Measurements from ENCODE around the gene TMEM72. TPM values are rescaled to one million over a fixed set of nuclear protein-coding genes. Genes with fewer than 3 reads are reported as not detected.
"Not testable (repeated sequence)": the region's sequence is repeated elsewhere in the genome, so short reads cannot be mapped to it uniquely, and the experiment has no call there.

The TMEM72 gene
- not detected in 2 replicates for total RNA-seq (2014; rRNA removed; shearing (Covaris generic); ENCODE audit: low replicate concordance)

DNA sequence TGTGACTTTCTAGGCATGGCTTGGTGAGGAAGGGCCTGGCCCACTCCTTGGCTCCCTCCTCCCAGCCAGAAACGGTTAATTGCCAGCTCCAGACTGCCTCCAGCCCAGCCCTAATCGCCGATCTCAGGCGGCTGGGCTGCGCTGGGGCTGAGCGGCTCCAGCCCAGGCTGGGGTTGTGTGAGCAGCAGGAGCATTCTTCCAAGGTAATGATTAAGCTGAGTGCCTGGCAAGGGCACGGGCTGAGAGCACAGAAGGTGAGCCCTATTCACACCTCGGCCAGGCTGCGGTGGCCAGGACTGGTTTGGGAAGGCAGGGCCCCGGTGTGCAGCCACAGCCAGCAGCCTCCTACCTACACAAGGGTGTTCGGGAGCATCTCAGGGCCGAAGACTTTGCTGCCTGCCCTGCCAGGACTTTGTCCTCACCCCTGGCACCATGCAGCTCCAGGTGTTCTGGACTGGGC is at the start of gene TMEM72:
TMEM72 (plus strand) TSS at position 257 of the 460 bp plus-strand sequence; CDS start at position 433, 176 bp downstream.
- H3K36me3 ChIP-seq: no peaks in the 10 kb centered on the region
- 0 out of 2 replicates have a peak, but pooled peaks cover 2% of the 10 kb centered on the region for H3K27me3 ChIP-seq
- DNase-seq: no peak
- no peak within 1 kb of the TSS for H3K4me3 ChIP-seq
- no peaks in the 10 kb centered on the region for H3K9me3 ChIP-seq

DNA sequence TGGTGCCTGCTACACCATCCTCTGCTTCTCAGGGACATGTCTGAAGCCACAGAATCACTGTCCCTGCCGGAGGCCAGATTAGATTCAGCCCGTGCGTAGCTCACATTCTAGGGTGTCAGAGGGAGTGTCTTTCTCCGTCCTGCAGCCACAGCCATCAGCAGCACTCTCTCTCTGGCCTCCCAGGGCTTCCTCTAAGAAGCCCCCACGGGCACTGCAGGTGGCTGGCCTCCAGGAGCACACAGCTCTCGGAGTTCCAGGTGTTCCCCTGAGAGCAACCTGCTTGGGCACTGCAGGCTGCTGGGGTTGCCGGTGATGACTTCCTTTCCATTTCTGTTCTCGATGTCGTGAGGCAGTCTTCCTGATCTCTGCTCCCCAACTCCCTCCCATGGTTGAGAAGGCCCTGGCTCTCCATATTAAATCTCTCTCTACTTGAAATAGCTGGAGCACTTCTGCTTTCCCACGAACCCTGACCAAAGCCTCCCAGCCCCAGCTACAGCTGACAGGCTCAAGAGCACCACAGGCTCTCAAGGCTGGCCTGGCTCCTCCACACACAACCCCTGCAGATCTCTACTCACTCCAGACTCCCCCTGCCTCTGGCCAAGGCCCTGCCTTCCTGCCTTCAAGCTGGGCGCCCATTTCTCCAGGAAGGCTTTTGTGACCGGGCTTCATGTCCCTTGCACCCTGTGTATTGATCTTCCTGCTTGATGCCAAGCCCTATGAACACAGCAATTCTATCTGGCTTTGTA is 49.0 kb upstream of the TMEM72 start:
- Histone ChIP-seq H3K27me3 (no peaks in the 10 kb centered on the region), H3K9me3 (no peaks in the 10 kb centered on the region), H3K4me3 (no peak overlapping the region), H3K36me3 (no peaks in the 10 kb centered on the region)
- no peak for DNase-seq

GRCh38 chr10:44862924-44863323 is 48.2 kb upstream of the TMEM72 start:
- H3K4me3 ChIP-seq: no peak overlapping the region

GRCh38 chr10:44863344-44864047 is 47.6 kb upstream of the TMEM72 start:
- H3K36me3 ChIP-seq: no peaks in the 10 kb centered on the region
- H3K27me3 ChIP-seq: no peaks in the 10 kb centered on the region
- H3K4me3 ChIP-seq: no peak overlapping the region
- DNase-seq: no peak
- no peaks in the 10 kb centered on the region for H3K9me3 ChIP-seq

More at GRCh38 chr10:44862924-44863323, 48.2 kb upstream of the TMEM72 start:
- no peaks in the 10 kb centered on the region for H3K27me3 ChIP-seq
- no peaks in the 10 kb centered on the region for H3K36me3 ChIP-seq
- no peaks in the 10 kb centered on the region for H3K9me3 ChIP-seq
- DNase-seq: no peak

DNA sequence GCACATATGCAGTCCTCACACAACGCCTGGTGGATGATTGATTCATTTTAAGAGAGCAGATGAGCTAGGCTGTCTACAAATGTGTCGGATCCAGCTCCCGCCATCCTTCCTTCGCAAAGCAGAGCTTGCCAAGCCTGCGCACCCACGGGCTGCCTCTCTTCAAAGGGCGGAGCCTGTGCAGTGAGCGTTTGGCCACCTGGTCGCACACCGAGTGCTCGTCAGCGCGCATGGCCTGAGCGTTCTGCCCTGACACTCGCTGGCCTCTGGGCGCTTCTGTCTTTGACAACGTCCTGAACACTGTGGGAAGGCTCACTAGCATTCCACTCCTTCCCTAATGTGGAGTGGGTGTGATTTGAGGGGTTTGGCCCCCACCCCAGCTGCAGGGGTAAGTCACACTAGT is 47.1 kb upstream of the TMEM72 start:
- no peak for DNase-seq
- Histone ChIP-seq H3K27me3 (no peaks in the 10 kb centered on the region), H3K36me3 (no peaks in the 10 kb centered on the region), H3K9me3 (no peaks in the 10 kb centered on the region), H3K4me3 (peak overlapping the region; percentile 51; the same call in 1 of the 2 replicates)

GRCh38 chr10:44864637-44865288 is 46.4 kb upstream of the TMEM72 start:
- Histone ChIP-seq H3K27me3 (no peaks in the 10 kb centered on the region), H3K9me3 (no peaks in the 10 kb centered on the region), H3K4me3 (peak overlapping the region; percentile 51), H3K36me3 (no peaks in the 10 kb centered on the region)
- peak; percentile 80 for DNase-seq

GRCh38 chr10:44865289-44865671 is 45.9 kb upstream of the TMEM72 start:
- peak overlapping the region; percentile 51 for H3K4me3 ChIP-seq
- no peak for DNase-seq

DNA sequence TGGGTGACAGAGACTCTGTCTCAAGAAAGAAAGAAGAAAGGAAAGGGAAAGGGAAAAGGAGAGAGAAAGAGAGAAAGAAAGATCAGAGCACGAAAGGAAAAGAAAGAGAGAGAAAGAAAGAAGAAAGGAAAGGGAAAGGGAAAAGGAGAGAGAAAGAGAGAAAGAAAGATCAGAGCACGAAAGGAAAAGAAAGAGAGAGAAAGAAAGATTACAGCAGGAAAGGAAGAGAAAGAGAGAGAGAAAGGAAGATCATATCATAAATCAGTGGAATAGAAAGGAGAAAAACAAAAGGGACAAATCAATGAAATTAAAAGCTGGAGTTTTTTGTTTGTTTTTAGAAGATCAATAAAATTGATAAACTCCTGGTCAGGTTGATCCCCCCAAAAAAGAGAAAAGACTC is 44.8 kb upstream of the TMEM72 start:
- not testable (repeated sequence) for H3K4me3 ChIP-seq, H3K9me3 ChIP-seq, H3K27me3 ChIP-seq, H3K36me3 ChIP-seq, DNase-seq

More at GRCh38 chr10:44865289-44865671, 45.9 kb upstream of the TMEM72 start:
- Histone ChIP-seq H3K27me3 (no peaks in the 10 kb centered on the region), H3K36me3 (no peaks in the 10 kb centered on the region), H3K9me3 (no peaks in the 10 kb centered on the region)

DNA sequence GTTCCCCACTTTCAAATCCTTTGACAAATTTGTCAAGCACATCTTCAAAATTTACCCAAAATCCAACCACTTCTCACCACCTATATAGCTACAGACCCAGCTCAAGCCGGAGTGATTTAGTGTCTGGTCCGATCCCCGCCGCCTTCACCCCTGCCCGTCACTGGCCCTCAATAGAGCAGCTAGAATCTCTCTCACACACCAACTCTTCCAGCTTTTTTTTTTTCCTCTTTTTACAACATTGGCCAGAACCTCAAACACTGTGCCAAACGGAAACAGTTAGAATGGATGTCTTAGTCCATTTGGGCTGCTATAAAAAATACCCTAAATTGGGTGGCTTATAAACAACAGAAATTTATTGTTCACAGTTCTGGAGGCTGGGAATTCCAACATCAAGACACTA is 41.1 kb upstream of the TMEM72 start:
- no peak overlapping the region for H3K4me3 ChIP-seq
- H3K36me3 ChIP-seq: no peaks in the 10 kb centered on the region
- DNase-seq: no peak
- no peaks in the 10 kb centered on the region for H3K27me3 ChIP-seq
- no peaks in the 10 kb centered on the region for H3K9me3 ChIP-seq

DNA sequence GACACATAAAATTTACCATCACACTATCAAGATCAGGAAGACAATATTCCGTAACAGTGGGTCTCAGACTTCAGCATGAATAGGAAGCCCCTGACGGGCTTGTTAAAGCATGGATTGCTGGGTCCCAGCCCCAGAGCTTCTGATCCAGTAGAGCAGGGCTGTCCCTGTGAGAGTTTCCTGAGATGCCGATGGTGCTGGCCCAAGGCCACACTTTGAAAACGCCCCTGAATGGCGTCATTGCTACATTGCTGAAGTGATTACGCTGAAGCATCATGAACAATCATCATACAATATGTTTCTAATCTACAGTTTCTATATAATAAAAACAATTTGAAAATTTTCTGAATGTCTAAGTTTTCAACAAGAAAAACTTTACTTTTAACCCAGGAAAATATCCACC is 38.0 kb upstream of the TMEM72 start:
- Histone ChIP-seq H3K9me3 (no peaks in the 10 kb centered on the region), H3K4me3 (no peak overlapping the region), H3K27me3 (no peaks in the 10 kb centered on the region), H3K36me3 (no peaks in the 10 kb centered on the region)
- no peak for DNase-seq

- no peaks in the 10 kb centered on the region for H3K9me3 ChIP-seq
- peak; percentile 45 for DNase-seq
- no peaks in the 10 kb centered on the region for H3K27me3 ChIP-seq
- H3K36me3 ChIP-seq: no peaks in the 10 kb centered on the region
- H3K4me3 ChIP-seq: no peak overlapping the region
Measured at GRCh38 chr10:44874166-44874565, 37.0 kb upstream of the TMEM72 start.

GRCh38 chr10:44878706-44879530 is 32.2 kb upstream of the TMEM72 start:
- no peaks in the 10 kb centered on the region for H3K27me3 ChIP-seq
- H3K36me3 ChIP-seq: no peaks in the 10 kb centered on the region
- no peaks in the 10 kb centered on the region for H3K9me3 ChIP-seq
- peak overlapping the region; percentile 19; the same call in 1 of the 2 replicates for H3K4me3 ChIP-seq
- DNase-seq: peak; percentile 70

GRCh38 chr10:44879531-44879899 is 31.6 kb upstream of the TMEM72 start:
- no peaks in the 10 kb centered on the region for H3K36me3 ChIP-seq
- H3K9me3 ChIP-seq: no peaks in the 10 kb centered on the region
- H3K4me3 ChIP-seq: no peak overlapping the region
- H3K27me3 ChIP-seq: no peaks in the 10 kb centered on the region
- no peak for DNase-seq

- H3K36me3 ChIP-seq: no peaks in the 10 kb centered on the region
- no peaks in the 10 kb centered on the region for H3K9me3 ChIP-seq
- DNase-seq: no peak
- H3K4me3 ChIP-seq: no peak overlapping the region
- H3K27me3 ChIP-seq: no peaks in the 10 kb centered on the region
Measured at GRCh38 chr10:44880090-44880715, 30.9 kb upstream of the TMEM72 start.

- DNase-seq: no peak
- H3K36me3 ChIP-seq: no peaks in the 10 kb centered on the region
- H3K4me3 ChIP-seq: no peak overlapping the region
- no peaks in the 10 kb centered on the region for H3K27me3 ChIP-seq
- no peaks in the 10 kb centered on the region for H3K9me3 ChIP-seq
Measured at GRCh38 chr10:44881649-44882048, 29.5 kb upstream of the TMEM72 start.

GRCh38 chr10:44882166-44882720 is 28.9 kb upstream of the TMEM72 start:
- Histone ChIP-seq H3K9me3 (no peaks in the 10 kb centered on the region), H3K36me3 (no peaks in the 10 kb centered on the region), H3K4me3 (no peak overlapping the region), H3K27me3 (no peaks in the 10 kb centered on the region)
- no peak for DNase-seq
